HFF-Myc (cell line): ENCODE measurements around the gene OR52E5.

ENCODE experiments used
- DNase-seq: peaks from one replicate; pipeline ENCODE4 v3.0.0-alpha.2; 2011; ENCODE audit warnings: low read depth; ENCODE audit errors: extremely low read depth
- H3K4me3 ChIP-seq: replicated peaks from 2 replicates; pipeline ENCODE4 v1.5.1; 2011; ENCODE audit warnings: low read depth, mild to moderate bottlenecking, control low read depth, low read length
- CTCF ChIP-seq: IDR thresholded peaks from 2 replicates; pipeline ENCODE4 v1.5.1; 2012; ENCODE audit warnings: mild to moderate bottlenecking, low read depth, low read length, control low read depth; ENCODE audit errors: missing control alignments

OR52E5 gene

DNA sequence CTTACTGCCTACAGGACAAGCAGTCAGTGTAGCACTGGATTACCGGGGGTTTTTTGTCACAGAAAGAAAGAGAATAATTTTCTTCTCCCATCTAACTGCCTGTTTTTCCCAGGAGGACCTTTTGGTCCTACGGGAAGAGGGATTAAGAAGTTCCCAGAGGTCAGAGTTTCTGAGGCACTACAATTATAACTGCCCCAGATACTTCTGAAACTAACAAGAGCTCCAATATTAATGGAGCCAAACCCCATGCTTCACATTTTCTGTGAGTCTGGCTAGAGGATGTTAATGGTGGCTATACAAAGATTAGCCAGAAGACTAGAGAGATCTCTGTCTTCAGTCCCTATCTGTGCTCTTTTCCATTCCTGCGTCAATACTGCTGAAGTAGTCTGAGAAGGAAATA, 48.9 kb downstream of the OR52E5 start, which contains the start of gene OR56A3:
Gene OR56A3, plus strand, starts transcription at position 301 of the 400 bp plus-strand sequence. CDS start 5,096 bp downstream, outside the sequence.
- H3K4me3 ChIP-seq: no peak within 1 kb of the TSS
- no peak for DNase-seq
- TF ChIP-seq CTCF: no peak
